NT2/D1 (cell line): ENCODE results near the gene TEF.

Source experiments
- SUZ12 ChIP-seq: IDR thresholded peaks from 2 replicates; pipeline ENCODE4 v1.6.1; 2011; ENCODE audit not compliant: insufficient read length, insufficient read depth; ENCODE audit errors: extremely low read depth
- YY1 ChIP-seq: IDR thresholded peaks from 2 replicates; pipeline ENCODE4 v1.6.1; 2011; ENCODE audit not compliant: insufficient read length, insufficient read depth
- ZNF274 ChIP-seq: IDR thresholded peaks from 2 replicates; pipeline ENCODE4 v1.6.1; 2011; ENCODE audit warnings: mild to moderate bottlenecking, low read depth, low read length

DNA sequence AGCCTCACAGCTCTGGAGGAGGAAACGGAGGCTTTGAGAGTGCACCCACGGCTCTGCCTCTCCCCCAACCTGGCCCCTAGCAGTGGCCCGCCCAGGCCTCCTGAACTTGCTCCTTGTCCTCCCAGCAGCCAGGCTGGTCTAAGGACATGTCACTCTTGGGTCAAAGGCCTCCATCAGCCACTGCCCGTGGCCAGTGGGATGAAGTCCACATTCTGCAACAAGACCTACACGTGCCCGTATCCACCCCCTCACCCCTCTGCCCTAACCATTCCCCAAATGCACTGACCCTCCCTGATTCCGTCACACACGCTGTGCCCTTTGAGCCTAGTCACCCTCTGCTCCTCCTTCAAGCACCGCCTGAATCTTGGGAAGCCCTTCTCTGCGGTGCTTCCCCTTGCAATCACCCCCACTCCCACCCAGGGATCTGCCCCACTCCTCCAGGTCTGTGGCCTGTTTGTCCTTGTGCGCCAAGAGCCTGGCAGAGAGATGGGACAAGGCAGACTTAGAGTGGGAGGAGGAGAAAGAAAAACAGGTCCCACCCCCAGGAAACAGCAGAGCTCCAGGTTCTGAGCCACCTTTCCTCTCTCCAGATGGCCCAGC lies 37.5 kb upstream of the TEF start:
- TF ChIP-seq YY1 (no peak), ZNF274 (no peak), SUZ12 (no peak)
